H1 (cell line): ENCODE measurements around the gene SLX9. TPM values are rescaled to one million over a fixed set of nuclear protein-coding genes. Genes with fewer than 3 reads are reported as not detected.

Source experiments
- PHF8 ChIP-seq: fragments of 200-600 bp; sonication (generic); conservative IDR thresholded peaks from 2 replicates; pipeline ENCODE4 v1.7.1; 2012; ENCODE audit warnings: low read depth, mild to moderate bottlenecking, inconsistent platforms, low read length, moderate library complexity
- SRF ChIP-seq: IDR thresholded peaks from 2 replicates; pipeline ENCODE4 v1.6.1; 2011; ENCODE audit warnings: mild to moderate bottlenecking, low read depth, low read length, moderate library complexity
- polyA plus RNA-seq, 7 experiments: library from polyadenylated mRNA; depleted of rRNA in 3 of 7; stranded (reverse) in 5 of 7; unstranded in 2 of 7; fragments of >200 nt in 5 of 7; fragments of 200-250 nt in 2 of 7; gene quantifications; 1 replicate in 5 of 7; 2 replicates in 1 of 7; 4 replicates in 1 of 7; pipeline versions ENCODE4 v1.2.1 to v1.2.3, GENCODE V29; 2011 to 2013; ENCODE audit warnings: missing spikeins in 2 of 7, mixed read lengths in 2 of 7
- total RNA-seq: library from RNA; stranded (reverse); fragmentation: NEBNext Ultra II Directional; extraction: Animal tissue kit (Norgen Biotek cat#: 25700); gene quantifications from 2 replicates; pipeline ENCODE4 v1.2.1, GENCODE V29; 2021
- TF ChIP-seq, protein P1 (sequence below), 3 experiments: IDR thresholded peaks; 1 replicate in 2 of 3; 2 replicates in 1 of 3; pipeline versions ENCODE4 v1.5.1 to v1.6.1; 2011; ENCODE audit warnings: low read length in 3 of 3, mild to moderate bottlenecking in 3 of 3, inconsistent platforms in 2 of 3, low read depth in 1 of 3, moderate library complexity in 1 of 3; ENCODE audit not compliant: insufficient read depth in 1 of 3; ENCODE audit errors: control extremely low read depth in 1 of 3

SLX9 gene
- total and polyA plus RNA-seq, 2 of the 8 experiments (the other 6 are each of a cell fraction or from before 2014, with no cell fraction given) = 17.7 to 57.3 TPM

DNA sequence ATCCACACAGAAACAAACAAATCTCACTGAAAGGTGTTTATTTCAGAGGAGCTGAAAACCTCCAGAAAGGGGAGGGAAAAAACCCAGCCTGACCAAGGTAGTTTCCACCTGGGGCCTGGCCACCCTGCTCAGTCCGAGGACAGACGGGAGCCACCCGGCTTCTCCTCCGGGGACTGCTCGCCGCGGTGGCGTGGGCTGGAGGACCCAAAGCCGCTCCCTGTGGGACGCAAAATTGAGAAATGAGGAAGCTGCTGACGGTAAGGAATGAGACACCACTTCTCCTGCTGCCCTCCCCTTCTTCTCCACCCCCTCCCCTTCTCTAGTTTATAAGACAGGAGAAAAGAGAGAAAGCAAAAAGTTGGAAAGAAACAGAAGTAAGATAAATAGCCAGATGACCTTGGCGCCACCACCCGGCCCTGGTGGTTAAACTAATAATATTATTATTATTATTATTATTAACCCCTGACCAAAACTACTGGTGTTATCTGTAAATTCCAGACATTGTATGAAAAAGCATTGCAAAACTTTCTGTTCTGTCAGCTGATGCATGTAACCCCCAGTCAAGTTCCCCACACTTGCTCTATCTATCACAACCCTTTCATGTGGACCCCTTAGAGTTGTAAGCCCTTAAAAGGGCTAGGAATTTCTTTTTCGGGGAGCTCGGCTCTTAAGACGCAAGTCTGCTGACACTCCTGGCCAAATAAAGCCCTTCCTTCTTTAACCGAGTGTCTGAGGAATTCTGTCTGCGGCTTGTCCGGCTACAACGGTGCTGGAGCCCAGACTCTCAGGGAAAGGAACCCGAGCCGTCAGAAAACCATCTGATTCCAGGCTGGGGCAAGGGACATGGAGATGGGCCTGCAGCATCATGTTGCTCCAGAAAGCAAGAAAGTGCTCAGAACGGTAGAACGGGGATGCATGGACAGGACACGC lies 31.6 kb upstream of the SLX9 start (continued):
- TF ChIP-seq, protein P1, sequence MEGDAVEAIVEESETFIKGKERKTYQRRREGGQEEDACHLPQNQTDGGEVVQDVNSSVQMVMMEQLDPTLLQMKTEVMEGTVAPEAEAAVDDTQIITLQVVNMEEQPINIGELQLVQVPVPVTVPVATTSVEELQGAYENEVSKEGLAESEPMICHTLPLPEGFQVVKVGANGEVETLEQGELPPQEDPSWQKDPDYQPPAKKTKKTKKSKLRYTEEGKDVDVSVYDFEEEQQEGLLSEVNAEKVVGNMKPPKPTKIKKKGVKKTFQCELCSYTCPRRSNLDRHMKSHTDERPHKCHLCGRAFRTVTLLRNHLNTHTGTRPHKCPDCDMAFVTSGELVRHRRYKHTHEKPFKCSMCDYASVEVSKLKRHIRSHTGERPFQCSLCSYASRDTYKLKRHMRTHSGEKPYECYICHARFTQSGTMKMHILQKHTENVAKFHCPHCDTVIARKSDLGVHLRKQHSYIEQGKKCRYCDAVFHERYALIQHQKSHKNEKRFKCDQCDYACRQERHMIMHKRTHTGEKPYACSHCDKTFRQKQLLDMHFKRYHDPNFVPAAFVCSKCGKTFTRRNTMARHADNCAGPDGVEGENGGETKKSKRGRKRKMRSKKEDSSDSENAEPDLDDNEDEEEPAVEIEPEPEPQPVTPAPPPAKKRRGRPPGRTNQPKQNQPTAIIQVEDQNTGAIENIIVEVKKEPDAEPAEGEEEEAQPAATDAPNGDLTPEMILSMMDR (IDR thresholded peaks at IDR 0.05; ENCODE audit: control extremely low read depth in 1 of 3, insufficient read depth in 1 of 3, low read depth in 1 of 3, low read length in 3 of 3) = no peak
- TF ChIP-seq SRF (no peak), PHF8 (no peak)
